Spleen (tissue), 13 donors: ENCODE measurements around the gene AMN. TPM values are rescaled to one million over a fixed set of nuclear protein-coding genes. Genes with fewer than 3 reads are reported as not detected.
"Not testable (repeated sequence)": the region's sequence is repeated elsewhere in the genome, so short reads cannot be mapped to it uniquely, and the experiment has no call there.

Experiments used
- DNase-seq: peaks from one replicate; pipeline ENCODE4 v3.0.0-alpha.2; 2020
- H3K27ac ChIP-seq, 8 donors: fragments of 200-600 bp; sonication (generic) in 7 of 8; 1 replicate in 4 of 8; 2 replicates in 4 of 8; pipeline versions ENCODE4 v1.5.0 to v1.8.0; 2016 to 2021; ENCODE audit warnings: inconsistent platforms in 4 of 8, mild to moderate bottlenecking in 4 of 8, moderate library complexity in 1 of 8
- H3K27me3 ChIP-seq, 7 donors: fragments of 200-600 bp; sonication (generic) in 6 of 7; replicated peaks in 1 of 7; 1 replicate in 4 of 7; 2 replicates in 3 of 7; pipeline versions ENCODE4 v1.5.0 to v1.8.0; 2016 to 2021; ENCODE audit warnings: inconsistent platforms in 3 of 7, mild to moderate bottlenecking in 1 of 7
- H3K36me3 ChIP-seq, 6 donors: fragments of 200-600 bp; sonication (generic) in 5 of 6; 1 replicate in 4 of 6; 2 replicates in 2 of 6; pipeline versions ENCODE4 v1.5.0 to v1.8.0; 2016 to 2021; ENCODE audit warnings: inconsistent platforms in 2 of 6
- H3K4me1 ChIP-seq, 6 donors: fragments of 200-600 bp; sonication (generic) in 5 of 6; 1 replicate in 3 of 6; 2 replicates in 3 of 6; pipeline versions ENCODE4 v1.5.0 to v1.8.0; 2016 to 2021; ENCODE audit warnings: inconsistent platforms in 3 of 6
- H3K4me3 ChIP-seq, 8 donors: fragments of 200-600 bp; sonication (generic) in 7 of 8; 1 replicate in 4 of 8; 2 replicates in 4 of 8; pipeline versions ENCODE4 v1.5.0 to v1.8.0; 2016 to 2021; ENCODE audit warnings: inconsistent platforms in 4 of 8, mild to moderate bottlenecking in 4 of 8, moderate library complexity in 2 of 8
- H3K9me3 ChIP-seq, 8 donors: fragments of 200-600 bp; sonication (generic) in 7 of 8; 1 replicate in 4 of 8; 2 replicates in 4 of 8; pipeline versions ENCODE4 v1.5.0 to v1.8.0; 2016 to 2021; ENCODE audit warnings: inconsistent platforms in 4 of 8
- CTCF ChIP-seq, 11 experiments: fragments of 200-600 bp in 7 of 11; fragments of 450-650 bp in 4 of 11; sonication (generic) in 4 of 11; IDR thresholded peaks in 8 of 11; conservative IDR thresholded peaks in 3 of 11; 1 replicate in 7 of 11; 2 replicates in 4 of 11; pipeline versions ENCODE4 v1.4.0 to v1.8.0; 2016 to 2021; ENCODE audit warnings: antibody characterized with exemption in 11 of 11, inconsistent platforms in 4 of 11, mild to moderate bottlenecking in 1 of 11
- POLR2A ChIP-seq, 3 donors: fragments of 450-650 bp; IDR thresholded peaks; one replicate each; pipeline ENCODE4 v1.5.1; 2017; ENCODE audit warnings: antibody characterized with exemption in 3 of 3, mild to moderate bottlenecking in 1 of 3
- POLR2AphosphoS5 ChIP-seq, 3 donors: sonication (generic); formaldehyde crosslinking; IDR thresholded peaks; one replicate each; pipeline ENCODE4 v1.5.1; 2017; ENCODE audit warnings: antibody characterized with exemption in 3 of 3
- WGBS, 5 donors: extraction: QIAGEN DNeasy Blood & Tissue Kit in 3 of 5; methylation state at CpG; one replicate each; pipeline versions ENCODE4 v1.1.5 to v1.1.7; 2013 to 2018; 5-methylcytosine and 5-hydroxymethylcytosine counted together
- intact Hi-C: fragments of 100-400 bp; cut with DNase I; formaldehyde crosslinking; loops from one replicate; pipeline ENCODE4 v1.15.0; 2023; ENCODE audit warnings: low total_unique reads
- long read RNA-seq, 2 donors: transcript quantifications; one replicate each; lab custom pipeline, GENCODE V29; 2026
- polyA plus RNA-seq, 3 donors: library from polyadenylated mRNA; stranded (reverse); fragments of 200-250 nt; gene quantifications; one replicate each; pipeline ENCODE4 v1.2.1, GENCODE V29; 2013
- total RNA-seq, 7 donors: library from RNA; depleted of rRNA in 3 of 7; stranded (reverse); fragments of >200 nt in 3 of 7; fragmentation: NEBNext Ultra II Directional in 4 of 7; extraction: Animal tissue kit (Norgen Biotek cat#: 25700) in 4 of 7; gene quantifications; one replicate each; pipeline versions ENCODE4 v1.1.0 to v1.2.1, GENCODE V29; 2016 to 2021
- donor health status: healthy with polysubstance abuse.
- donor health status: DM: no; HTN: no; CAD: no; lungs with moderate emphysema.
- donor health status: DM: no; HTN: no; CAD: no.
- donor health status: Bipolar disorder and iron deficiency.
- donor health status: healthy.
- donor health status: DM: no; HTN: no; CAD: no.
- donor health status: DM: yes; HTN: yes; CAD: no.

AMN gene
- total RNA-seq (1 to 10 TPM in 6 of 7 donors, under 1 TPM in 1; 0.65 to 3.0 (median 2.4) TPM), polyA plus RNA-seq (1 to 10 TPM; 1.6 to 2.2 (median 2.1) TPM)
- long read RNA-seq, donor 1: 0 reads
- long read RNA-seq, donor 2: 0 reads

- H3K9me3 ChIP-seq: no peaks in the 10 kb centered on the region
- 10 to 17% (median 15%) methylated on average over 14 to 56 of the region's 56 CpGs for WGBS, 5 donors
- no peak within 1 kb of the TSS for H3K27ac ChIP-seq
- no peaks in the 10 kb centered on the region for H3K36me3 ChIP-seq
- H3K4me3 ChIP-seq: peak within 1 kb of the TSS; percentile 7 to 64 (median 26)
- H3K4me1 ChIP-seq: peaks cover 11 to 33% (median 24%) of the 10 kb centered on the region in 6 donors
- peak in 1 of 3 donors; percentile 32 for TF ChIP-seq POLR2AphosphoS5 (IDR thresholded peaks at IDR 0.05)
- TF ChIP-seq POLR2A (IDR thresholded peaks at IDR 0.05): no peak
- intact Hi-C loops: no loop called here
- DNase-seq: peak; percentile 77
- H3K27me3 ChIP-seq: peaks cover 0 to 60% (median 28%) of the 10 kb centered on the region in 7 donors
Observed at GRCh38 chr14:102922490-102923200, at the start of gene AMN. TSS of gene AMN (plus strand) at chr14:102922663. CDS start at chr14:102922689, 26 bp downstream.

GRCh38 chr14:102873131-102873530 lies 49.3 kb upstream of the AMN start:
- no peaks in the 10 kb centered on the region for H3K9me3 ChIP-seq
- no peak overlapping the region for H3K4me3 ChIP-seq
- TF ChIP-seq CTCF (IDR thresholded peaks at IDR 0.05 in 8 of 11, conservative IDR thresholded peaks at IDR 0.05 in 3 of 11) (no peak), POLR2AphosphoS5 (IDR thresholded peaks at IDR 0.05) (no peak), POLR2A (IDR thresholded peaks at IDR 0.05) (no peak)
- intact Hi-C loops: no loop called here
- DNase-seq: no peak
- 94 to 97% (median 95%) methylated on average over 7 of the region's 7 CpGs for WGBS, 5 donors
- no peaks in the 10 kb centered on the region for H3K27me3 ChIP-seq
- H3K27ac ChIP-seq: no peak overlapping the region
- H3K36me3 ChIP-seq: peaks cover 0 to 87% (median 76%) of the 10 kb centered on the region in 6 donors
- peaks cover 0 to 40% (median 21%) of the 10 kb centered on the region in 6 donors for H3K4me1 ChIP-seq

GRCh38 chr14:102873546-102874061 lies 48.9 kb upstream of the AMN start:
- intact Hi-C loops: no loop called here
- H3K27me3 ChIP-seq: no peaks in the 10 kb centered on the region
- no peak for DNase-seq

GRCh38 chr14:102875652-102876051 lies 46.8 kb upstream of the AMN start:
- Histone ChIP-seq H3K4me3 (no peak overlapping the region), H3K27ac (no peak overlapping the region), H3K27me3 (no peaks in the 10 kb centered on the region), H3K9me3 (no peaks in the 10 kb centered on the region), H3K36me3 (peaks cover 0 to 99% (median 75%) of the 10 kb centered on the region in 6 donors), H3K4me1 (peaks cover 0 to 15% (median 9%) of the 10 kb centered on the region in 6 donors)
- no peak for DNase-seq
- intact Hi-C loops: no loop called here
- TF ChIP-seq POLR2A (IDR thresholded peaks at IDR 0.05): no peak
- no peak for TF ChIP-seq CTCF (IDR thresholded peaks at IDR 0.05 in 8 of 11, conservative IDR thresholded peaks at IDR 0.05 in 3 of 11)
- TF ChIP-seq POLR2AphosphoS5 (IDR thresholded peaks at IDR 0.05): no peak
- WGBS, 5 donors: 78 to 91% (median 86%) methylated on average over 2 of the region's 2 CpGs

More at GRCh38 chr14:102873546-102874061, 48.9 kb upstream of the AMN start:
- H3K9me3 ChIP-seq: no peaks in the 10 kb centered on the region
- peaks cover 0 to 92% (median 77%) of the 10 kb centered on the region in 6 donors for H3K36me3 ChIP-seq
- TF ChIP-seq POLR2AphosphoS5 (IDR thresholded peaks at IDR 0.05) (no peak), POLR2A (IDR thresholded peaks at IDR 0.05) (no peak), CTCF (IDR thresholded peaks at IDR 0.05 in 8 of 11, conservative IDR thresholded peaks at IDR 0.05 in 3 of 11) (no peak)
- peaks cover 0 to 35% (median 17%) of the 10 kb centered on the region in 6 donors for H3K4me1 ChIP-seq
- no peak overlapping the region for H3K4me3 ChIP-seq
- no peak overlapping the region for H3K27ac ChIP-seq
- 83 to 88% (median 84%) methylated on average over 7 of the region's 7 CpGs for WGBS, 5 donors

GRCh38 chr14:102877511-102877910 lies 45.0 kb upstream of the AMN start:
- H3K9me3 ChIP-seq, H3K4me3 ChIP-seq, H3K27ac ChIP-seq, DNase-seq, H3K4me1 ChIP-seq, H3K27me3 ChIP-seq, intact Hi-C loops: not testable (repeated sequence)
- WGBS, 5 donors: 94 to 99% (median 97%) methylated on average over 10 of the region's 10 CpGs
- H3K36me3 ChIP-seq: peaks cover 0 to 99% (median 67%) of the 10 kb centered on the region in 6 donors
